PC-9 (cell line): ENCODE data around the gene FYN. TPM values are rescaled to one million over a fixed set of nuclear protein-coding genes. Genes with fewer than 3 reads are reported as not detected.

Source experiments
- BruUV-seq: library from RNA; stranded (reverse); fragments of 400-500 nt; replicated peaks from 2 replicates; lab custom pipeline; 2021; lab: Mats Ljungman, UMichigan
- CTCF ChIA-PET: fragments of 300-600 bp; sonication (Branson Sonifier 250); formaldehyde crosslinking; loops from one replicate; lab custom pipeline; 2022; ENCODE audit warnings: antibody characterized with exemption; lab: Charles Lee
- POLR2A ChIA-PET: fragments of 300-600 bp; sonication (Branson Sonifier 250); formaldehyde crosslinking; loops from one replicate; lab custom pipeline; 2022; ENCODE audit warnings: antibody characterized with exemption; ENCODE audit not compliant: unreplicated experiment; lab: Charles Lee
- DNase-seq, 2 experiments: peaks; one replicate each; pipeline versions ENCODE4 v3.0.0 to v3.0.0-alpha.2; 2015 to 2022; ENCODE audit warnings: mixed read lengths in 1 of 2
- H2AFZ ChIP-seq: fragments of 200-600 bp; sonication (generic); 2 replicates; pipeline ENCODE4 v1.8.1; 2017; ENCODE audit warnings: antibody characterized with exemption
- H3F3A ChIP-seq: fragments of 200-600 bp; sonication (generic); 2 replicates; pipeline ENCODE4 v1.8.1; 2017; ENCODE audit warnings: antibody characterized with exemption, mild to moderate bottlenecking, low read depth; ENCODE audit not compliant: insufficient read depth
- H3K27ac ChIP-seq: fragments of 200-600 bp; sonication (generic); 2 replicates; pipeline ENCODE4 v1.6.1; 2016; ENCODE audit warnings: mixed run types
- H3K27me3 ChIP-seq: fragments of 200-600 bp; sonication (generic); 2 replicates; pipeline ENCODE4 v1.6.1; 2016; ENCODE audit warnings: low read depth, mixed run types; ENCODE audit not compliant: insufficient read depth
- H3K36me3 ChIP-seq: fragments of 200-600 bp; sonication (generic); 2 replicates; pipeline ENCODE4 v1.6.1; 2016; ENCODE audit warnings: low read depth, mixed run types
- H3K4me1 ChIP-seq: fragments of 200-600 bp; sonication (generic); replicated peaks from 2 replicates; pipeline ENCODE4 v1.6.1; 2016; ENCODE audit warnings: mixed run types; ENCODE audit not compliant: insufficient read depth
- H3K4me2 ChIP-seq: fragments of 200-600 bp; sonication (generic); 2 replicates; pipeline ENCODE4 v1.6.1; 2017; ENCODE audit warnings: mixed run types
- H3K4me3 ChIP-seq: fragments of 200-600 bp; sonication (generic); 2 replicates; pipeline ENCODE4 v1.6.1; 2016; ENCODE audit warnings: mixed run types
- H3K79me2 ChIP-seq: fragments of 200-600 bp; sonication (generic); 2 replicates; pipeline ENCODE4 v1.6.1; 2017; ENCODE audit warnings: low read depth, mixed run types
- H3K9me2 ChIP-seq: fragments of 200-600 bp; sonication (generic); 2 replicates; pipeline ENCODE4 v1.8.1; 2017; ENCODE audit warnings: mild to moderate bottlenecking; ENCODE audit not compliant: insufficient read depth
- H3K9me3 ChIP-seq: fragments of 200-600 bp; sonication (generic); 2 replicates; pipeline ENCODE4 v1.8.1; 2016; ENCODE audit warnings: low read depth; ENCODE audit not compliant: insufficient read depth
- H4K20me1 ChIP-seq: fragments of 200-600 bp; sonication (generic); 2 replicates; pipeline ENCODE4 v1.8.1; 2017; ENCODE audit not compliant: insufficient read depth
- CTCF ChIP-seq: fragments of 200-600 bp; sonication (generic); conservative IDR thresholded peaks from 2 replicates; pipeline ENCODE4 v1.6.1; 2017; ENCODE audit warnings: mixed run types, antibody characterized with exemption, mild to moderate bottlenecking, moderate library complexity
- EZH2 ChIP-seq: fragments of 200-600 bp; sonication (generic); IDR thresholded peaks from 2 replicates; pipeline ENCODE4 v1.8.0; 2017; ENCODE audit warnings: antibody characterized with exemption, low read depth
- intact Hi-C: fragments of 100-400 bp; cut with micrococcal nuclease; formaldehyde crosslinking; loops from one replicate; pipeline ENCODE4 v1.10.0; 2022; ENCODE audit not compliant: unreplicated experiment
- total RNA-seq: library from RNA; stranded (reverse); gene quantifications from 2 replicates; pipeline ENCODE4 v1.2.3, GENCODE V29; 2021

Gene FYN
- total RNA-seq, 1 experiment from 2014 or later = 53.3 TPM

- Histone ChIP-seq H3K4me1 (peaks cover 42% of the 10 kb centered on the region), H3K9me3 (0 out of 2 replicates have a peak, but pooled peaks cover 4% of the 10 kb centered on the region), H3K27ac (no peak overlapping the region), H3K27me3 (no peaks in the 10 kb centered on the region), H3K4me2 (no peak overlapping the region), H4K20me1 (no peaks in the 10 kb centered on the region), H2AFZ (no peak overlapping the region), H3K9me2 (no peaks in the 10 kb centered on the region; the same call in 1 of the 2 replicates), H3K79me2 (peaks cover 55% of the 10 kb centered on the region), H3K4me3 (no peak overlapping the region), H3F3A (peaks cover 17% of the 10 kb centered on the region), H3K36me3 (peaks cover 7% of the 10 kb centered on the region; the same call in 1 of the 2 replicates)
- no TSS peak for BruUV-seq
- DNase-seq = no peak
- intact Hi-C loops = no loop called here
- CTCF ChIA-PET = no interaction called here
- POLR2A ChIA-PET = no interaction called here
- TF ChIP-seq EZH2 (no peak), CTCF (no peak)
These were observed 79.0 kb downstream of the FYN start for GRCh38 chr6:111794300-111794699.

- H4K20me1 ChIP-seq = no peaks in the 10 kb centered on the region
- POLR2A ChIA-PET = no interaction called here
- 0 out of 2 replicates have a peak, but pooled peaks cover 4% of the 10 kb centered on the region for H3K9me3 ChIP-seq
- no peak overlapping the region for H3K4me3 ChIP-seq
- H2AFZ ChIP-seq = no peak overlapping the region
- no TSS peak for BruUV-seq
- no peaks in the 10 kb centered on the region for H3K27me3 ChIP-seq
- no peak for DNase-seq
- H3K79me2 ChIP-seq = peaks cover 55% of the 10 kb centered on the region
- intact Hi-C loops = no loop called here
- peaks cover 7% of the 10 kb centered on the region; the same call in 1 of the 2 replicates for H3K36me3 ChIP-seq
- peaks cover 36% of the 10 kb centered on the region for H3K4me1 ChIP-seq
- TF ChIP-seq CTCF = no peak
- TF ChIP-seq EZH2 = no peak
- no peak overlapping the region for H3K27ac ChIP-seq
- no peaks in the 10 kb centered on the region; the same call in 1 of the 2 replicates for H3K9me2 ChIP-seq
- H3F3A ChIP-seq = peaks cover 11% of the 10 kb centered on the region
- no peak overlapping the region for H3K4me2 ChIP-seq
- CTCF ChIA-PET = no interaction called here
These were observed 79.5 kb downstream of the FYN start for GRCh38 chr6:111793711-111794111.

- intact Hi-C loops = no loop called here
- no peak overlapping the region for H3K4me2 ChIP-seq
- H3K4me1 ChIP-seq = peaks cover 30% of the 10 kb centered on the region
- H4K20me1 ChIP-seq = no peaks in the 10 kb centered on the region
- peaks cover 59% of the 10 kb centered on the region for H3K79me2 ChIP-seq
- no peak overlapping the region for H3K4me3 ChIP-seq
- peak in 1 of 2 experiments; percentile 12 for DNase-seq
- no peaks in the 10 kb centered on the region for H3K27me3 ChIP-seq
- TF ChIP-seq CTCF (no peak), EZH2 (no peak)
- H3K9me3 ChIP-seq = 0 out of 2 replicates have a peak, but pooled peaks cover 4% of the 10 kb centered on the region
- POLR2A ChIA-PET = no interaction called here
- H2AFZ ChIP-seq = no peak overlapping the region
- CTCF ChIA-PET = no interaction called here
- peaks cover 7% of the 10 kb centered on the region; the same call in 1 of the 2 replicates for H3K36me3 ChIP-seq
- H3K9me2 ChIP-seq = no peaks in the 10 kb centered on the region; the same call in 1 of the 2 replicates
- no peak overlapping the region for H3K27ac ChIP-seq
- H3F3A ChIP-seq = peaks cover 5% of the 10 kb centered on the region
- no TSS peak for BruUV-seq
These were observed 80.1 kb downstream of the FYN start for GRCh38 chr6:111792914-111793700.
